Activated T-helper 1 cell treated with anti-CD3 and anti-CD28 coated beads, Interleukin-12 subunit alpha, Interleukin-12 subunit beta, Interleukin-2, Interleukin-4 antibody, amounts not matched to agents 30 ng/mL and 10 ng/mL and 1 ng/mL, durations not matched to agents 14 hours and 24 hours and 36 hours (primary cell): Measurements from ENCODE around the gene TMEM39A. TPM values are rescaled to one million over a fixed set of nuclear protein-coding genes. Genes with fewer than 3 reads are reported as not detected.

Experiments
- DNase-seq: peaks from one replicate; pipeline ENCODE4 v3.0.0; 2021; ENCODE audit warnings: low spot score
- H3K27ac Mint-ChIP-seq: one replicate; pipeline ENCODE4 v1.8.0; 2021; ENCODE audit warnings: mild to moderate bottlenecking, mixed read lengths
- H3K27me3 Mint-ChIP-seq: one replicate; pipeline ENCODE4 v1.8.0; 2022; ENCODE audit warnings: mild to moderate bottlenecking, moderate library complexity, mixed read lengths; ENCODE audit not compliant: insufficient read depth
- H3K36me3 Mint-ChIP-seq: one replicate; pipeline ENCODE4 v1.8.0; 2021; ENCODE audit warnings: low read depth, mixed read lengths
- H3K4me1 Mint-ChIP-seq: one replicate; pipeline ENCODE4 v1.8.0; 2021; ENCODE audit warnings: low read depth, mixed read lengths
- H3K4me3 Mint-ChIP-seq: one replicate; pipeline ENCODE4 v1.8.0; 2021; ENCODE audit warnings: mild to moderate bottlenecking, moderate library complexity, mixed read lengths
- H3K9me3 Mint-ChIP-seq: one replicate; pipeline ENCODE4 v1.8.0; 2021; ENCODE audit warnings: mixed read lengths
- intact Hi-C: fragments of 100-400 bp; cut with micrococcal nuclease; formaldehyde crosslinking; loops from one replicate; pipeline ENCODE4 v1.15.1; 2024
- total RNA-seq: library from RNA; stranded (reverse); gene quantifications from 2 replicates; pipeline ENCODE4 v1.2.3, GENCODE V29; 2022

TMEM39A gene
- total RNA-seq, 1 donor from 2014 or later, result 51.3 TPM

- Mint-ChIP-seq H3K9me3 (no peaks in the 10 kb centered on the region), H3K4me3 (no peak overlapping the region), H3K27me3 (no peaks in the 10 kb centered on the region), H3K4me1 (no peaks in the 10 kb centered on the region), H3K36me3 (peaks cover 3% of the 10 kb centered on the region), H3K27ac (no peak overlapping the region)
- no peak for DNase-seq
- intact Hi-C loops, result no loop called here
These were observed 55.0 kb downstream of the TMEM39A start for GRCh38 chr3:119408243-119408950.

- Mint-ChIP-seq H3K4me1 (peaks cover 15% of the 10 kb centered on the region), H3K27ac (no peak overlapping the region), H3K9me3 (no peaks in the 10 kb centered on the region), H3K36me3 (peaks cover 7% of the 10 kb centered on the region), H3K27me3 (peaks cover 1% of the 10 kb centered on the region), H3K4me3 (no peak overlapping the region)
- DNase-seq, result no peak
- intact Hi-C loops, result no loop called here
These were observed 58.1 kb downstream of the TMEM39A start for GRCh38 chr3:119405315-119405714.

GRCh38 chr3:119403201-119403600 is 60.2 kb downstream of the TMEM39A start:
- Mint-ChIP-seq H3K4me3 (no peak overlapping the region), H3K27ac (no peak overlapping the region), H3K36me3 (peaks cover 10% of the 10 kb centered on the region), H3K4me1 (peaks cover 15% of the 10 kb centered on the region), H3K9me3 (no peaks in the 10 kb centered on the region), H3K27me3 (peaks cover 1% of the 10 kb centered on the region)
- intact Hi-C loops, result no loop called here
- no peak for DNase-seq

- H3K27me3 Mint-ChIP-seq, result peaks cover 1% of the 10 kb centered on the region
- DNase-seq, result no peak
- H3K9me3 Mint-ChIP-seq, result no peaks in the 10 kb centered on the region
- H3K4me3 Mint-ChIP-seq, result no peak overlapping the region
- intact Hi-C loops, result no loop called here
- H3K4me1 Mint-ChIP-seq, result peaks cover 15% of the 10 kb centered on the region
- peaks cover 10% of the 10 kb centered on the region for H3K36me3 Mint-ChIP-seq
- H3K27ac Mint-ChIP-seq, result no peak overlapping the region
These were observed 60.6 kb downstream of the TMEM39A start for GRCh38 chr3:119402791-119403190.

- no peak overlapping the region for H3K4me3 Mint-ChIP-seq
- no peaks in the 10 kb centered on the region for H3K9me3 Mint-ChIP-seq
- DNase-seq, result no peak
- peaks cover 10% of the 10 kb centered on the region for H3K36me3 Mint-ChIP-seq
- peaks cover 17% of the 10 kb centered on the region for H3K4me1 Mint-ChIP-seq
- H3K27me3 Mint-ChIP-seq, result peaks cover 3% of the 10 kb centered on the region
- intact Hi-C loops, result no loop called here
- no peak overlapping the region for H3K27ac Mint-ChIP-seq
These were observed 61.6 kb downstream of the TMEM39A start for GRCh38 chr3:119401503-119402440.

- Mint-ChIP-seq H3K36me3 (peaks cover 10% of the 10 kb centered on the region), H3K27ac (no peak overlapping the region), H3K4me3 (no peak overlapping the region), H3K9me3 (no peaks in the 10 kb centered on the region), H3K4me1 (peaks cover 24% of the 10 kb centered on the region), H3K27me3 (peaks cover 3% of the 10 kb centered on the region)
- DNase-seq, result no peak
- intact Hi-C loops, result no loop called here
These were observed 62.3 kb downstream of the TMEM39A start for GRCh38 chr3:119401069-119401468.

GRCh38 chr3:119400466-119400865 is 62.9 kb downstream of the TMEM39A start:
- no peaks in the 10 kb centered on the region for H3K9me3 Mint-ChIP-seq
- H3K4me3 Mint-ChIP-seq, result no peak overlapping the region
- peaks cover 10% of the 10 kb centered on the region for H3K36me3 Mint-ChIP-seq
- no peak for DNase-seq
- H3K27me3 Mint-ChIP-seq, result peaks cover 5% of the 10 kb centered on the region
- intact Hi-C loops, result no loop called here
- H3K27ac Mint-ChIP-seq, result no peak overlapping the region
- peaks cover 30% of the 10 kb centered on the region for H3K4me1 Mint-ChIP-seq

- Mint-ChIP-seq H3K27ac (no peak overlapping the region), H3K4me3 (no peak overlapping the region), H3K9me3 (no peaks in the 10 kb centered on the region), H3K4me1 (peaks cover 45% of the 10 kb centered on the region), H3K27me3 (peaks cover 9% of the 10 kb centered on the region), H3K36me3 (peaks cover 11% of the 10 kb centered on the region)
- no peak for DNase-seq
- intact Hi-C loops, result loop anchor here (1.0 to 5.0 kb wide), 6 partner anchors 66 to 280 kb away; partner anchors contain the start of genes COX17, TIMMDC1 and TMEM39A
These were observed 66.5 kb downstream of the TMEM39A start for GRCh38 chr3:119396870-119397269.

GRCh38 chr3:119395923-119396358 is 67.5 kb downstream of the TMEM39A start:
- peaks cover 36% of the 10 kb centered on the region for H3K4me1 Mint-ChIP-seq
- peak overlapping the region; percentile 63 for H3K27ac Mint-ChIP-seq
- peak; percentile 2 for DNase-seq
- intact Hi-C loops, result loop anchor here (1.0 to 5.0 kb wide), 6 partner anchors 67 to 281 kb away; partner anchors contain the start of genes COX17, TIMMDC1 and TMEM39A
- H3K36me3 Mint-ChIP-seq, result peaks cover 7% of the 10 kb centered on the region
- peaks cover 9% of the 10 kb centered on the region for H3K27me3 Mint-ChIP-seq
- H3K9me3 Mint-ChIP-seq, result no peaks in the 10 kb centered on the region
- no peak overlapping the region for H3K4me3 Mint-ChIP-seq

- intact Hi-C loops, result no loop called here
- Mint-ChIP-seq H3K4me1 (no peaks in the 10 kb centered on the region), H3K27me3 (peaks cover 3% of the 10 kb centered on the region), H3K4me3 (no peak overlapping the region), H3K36me3 (peaks cover 1% of the 10 kb centered on the region), H3K9me3 (no peaks in the 10 kb centered on the region), H3K27ac (no peak overlapping the region)
- no peak for DNase-seq
These were observed 74.8 kb downstream of the TMEM39A start for GRCh38 chr3:119388577-119388976.

GRCh38 chr3:119382134-119382533 is 81.3 kb downstream of the TMEM39A start:
- intact Hi-C loops, result no loop called here
- no peaks in the 10 kb centered on the region for H3K36me3 Mint-ChIP-seq
- H3K9me3 Mint-ChIP-seq, result no peaks in the 10 kb centered on the region

GRCh38 chr3:119380697-119381096 is 82.7 kb downstream of the TMEM39A start:
- no peaks in the 10 kb centered on the region for H3K4me1 Mint-ChIP-seq
- no peak overlapping the region for H3K4me3 Mint-ChIP-seq
- no peaks in the 10 kb centered on the region for H3K9me3 Mint-ChIP-seq
- H3K27ac Mint-ChIP-seq, result no peak overlapping the region
- intact Hi-C loops, result no loop called here
- no peak for DNase-seq
- H3K36me3 Mint-ChIP-seq, result no peaks in the 10 kb centered on the region
- H3K27me3 Mint-ChIP-seq, result peaks cover 2% of the 10 kb centered on the region

More at GRCh38 chr3:119382134-119382533, 81.3 kb downstream of the TMEM39A start:
- H3K4me1 Mint-ChIP-seq, result no peaks in the 10 kb centered on the region
- H3K27ac Mint-ChIP-seq, result no peak overlapping the region
- no peak overlapping the region for H3K4me3 Mint-ChIP-seq
- DNase-seq, result no peak
- peaks cover 2% of the 10 kb centered on the region for H3K27me3 Mint-ChIP-seq
